AG20443 (cell line): ENCODE data around the gene ACTG2.
"Not testable (repeated sequence)": the region's sequence is repeated elsewhere in the genome, so short reads cannot be mapped to it uniquely, and the experiment has no call there.

ENCODE experiments used
- DNase-seq: peaks from one replicate; pipeline ENCODE4 v3.0.0; 2012; ENCODE audit warnings: low spot score, mixed read lengths

The ACTG2 gene

GRCh38 chr2:73892631-73893329 lies at the start of gene ACTG2:
Gene ACTG2 (plus strand): TSS chr2:73893008. CDS start chr2:73901312, 8,304 bp downstream.
- DNase-seq: no peak

DNA sequence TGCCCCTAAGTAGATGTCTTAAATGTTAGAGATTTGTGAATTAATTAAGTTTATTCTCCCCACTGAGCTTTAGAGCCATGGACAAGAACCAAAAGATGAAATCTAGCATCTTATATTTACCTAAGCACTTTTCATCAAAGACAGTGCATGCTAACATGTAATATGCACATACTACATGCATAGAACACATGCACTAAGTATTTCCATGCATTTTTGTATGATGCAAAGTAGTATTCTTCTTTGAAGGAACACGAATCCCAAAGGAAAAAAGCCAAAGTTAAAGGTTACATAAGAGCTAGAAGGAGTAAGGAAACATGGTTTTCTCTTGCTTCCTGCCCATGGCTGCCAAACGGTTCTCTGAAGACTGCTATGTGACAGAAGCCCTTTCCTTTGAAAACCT lies 48.7 kb upstream of the ACTG2 start:
- no peak for DNase-seq

DNA sequence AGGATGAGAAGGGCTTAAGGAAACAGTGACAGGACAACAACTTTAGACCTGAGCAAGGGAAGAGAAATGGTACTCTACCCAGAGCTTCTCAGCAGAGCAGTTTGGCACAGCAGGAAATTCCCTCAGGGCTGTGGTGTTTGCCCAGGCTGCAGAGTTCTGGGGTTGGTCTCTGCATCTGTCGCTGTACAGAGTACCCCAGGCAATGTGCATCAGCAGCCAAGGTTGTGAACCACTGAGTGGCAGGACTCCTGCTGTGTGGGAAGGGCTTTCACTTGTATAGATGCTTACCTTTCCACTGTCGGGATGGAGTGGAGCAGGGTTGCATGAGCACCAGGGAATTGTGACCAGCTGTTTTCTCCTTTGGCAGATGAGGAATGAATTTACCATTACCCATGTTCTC lies 42.8 kb upstream of the ACTG2 start:
- no peak for DNase-seq

DNA sequence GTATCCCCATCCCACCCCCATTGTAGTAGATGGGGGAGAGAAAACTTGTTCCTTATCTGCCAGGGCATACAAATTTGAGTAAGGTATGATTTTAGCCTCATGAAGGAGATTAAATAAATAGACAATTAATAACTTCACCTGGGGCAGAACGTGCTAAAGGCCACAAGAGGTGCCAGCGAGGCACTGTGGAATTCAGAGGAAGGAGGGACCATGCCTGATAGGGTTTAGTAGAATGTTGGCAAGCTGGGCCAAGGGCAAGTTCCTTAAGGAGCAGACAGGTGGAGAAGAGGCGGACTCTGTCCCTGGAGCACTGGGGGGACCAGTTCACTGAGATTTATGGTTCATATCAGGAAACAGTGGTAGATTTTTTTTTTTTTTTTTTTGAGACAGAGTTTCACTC lies 41.5 kb upstream of the ACTG2 start:
- no peak for DNase-seq

- peak; percentile 72 for DNase-seq
Measured at GRCh38 chr2:73852020-73852419, 40.8 kb upstream of the ACTG2 start.

DNA sequence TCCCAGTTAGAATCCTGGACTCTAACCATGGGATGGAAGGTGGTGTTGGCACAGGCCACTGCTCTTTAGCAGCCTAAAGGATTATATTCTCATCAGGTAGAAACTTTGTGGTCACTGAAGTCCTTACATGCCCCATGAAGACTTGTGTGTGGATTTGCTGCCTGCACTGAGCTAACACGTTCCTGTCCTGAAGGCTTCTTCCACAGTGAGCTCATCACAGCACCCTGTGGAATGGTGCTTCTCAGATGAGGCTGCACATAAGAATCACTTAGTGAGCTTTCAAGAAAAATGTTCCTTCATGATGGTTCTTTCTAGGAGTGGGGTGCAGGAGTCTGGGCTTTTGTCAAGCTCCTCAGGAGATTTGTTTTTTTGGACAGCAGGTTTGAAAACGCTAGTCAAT lies 37.3 kb upstream of the ACTG2 start:
- no peak for DNase-seq

- DNase-seq: peak; percentile 52
Measured at GRCh38 chr2:73856214-73856613, 36.6 kb upstream of the ACTG2 start.

DNA sequence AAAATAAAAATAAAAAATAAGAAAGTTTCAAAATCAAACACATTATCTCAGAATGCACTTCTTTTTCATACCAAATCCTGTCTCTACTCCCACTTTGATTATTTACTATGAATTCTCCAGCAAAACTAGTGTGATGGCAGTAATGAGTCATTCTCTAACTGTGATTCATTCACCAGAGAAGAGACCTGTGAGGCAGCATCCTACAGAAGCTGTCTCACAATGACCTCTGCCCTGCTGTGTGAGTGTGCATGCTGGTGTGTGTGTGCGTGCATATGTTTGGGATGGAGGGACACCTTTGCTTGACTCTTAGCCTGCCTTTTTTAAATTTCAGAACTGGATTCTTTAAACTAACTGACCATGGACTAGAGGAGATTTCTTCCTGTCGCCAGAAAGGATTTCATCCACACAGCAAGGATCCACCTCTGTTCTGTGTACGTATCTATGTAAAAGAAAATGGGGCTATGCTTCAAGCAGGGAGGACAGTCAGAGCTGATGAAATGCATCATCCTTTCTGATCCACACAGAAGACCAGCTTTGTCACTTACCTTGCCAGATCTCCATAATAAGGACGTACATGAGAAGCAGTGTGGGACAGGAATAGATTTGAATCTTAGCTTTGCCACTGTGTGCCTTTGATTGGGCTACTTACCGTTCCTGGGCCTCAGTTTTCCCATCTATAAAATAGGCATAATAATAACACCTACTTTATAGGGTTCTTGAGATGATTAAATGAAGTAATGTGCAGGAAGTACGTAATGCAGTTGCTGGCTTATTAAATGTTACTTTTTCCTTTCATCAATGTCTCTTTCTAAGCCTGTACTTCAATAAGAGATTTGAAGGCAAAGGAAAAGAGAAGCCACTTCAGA lies 32.9 kb upstream of the ACTG2 start:
- DNase-seq: peak; percentile 79

DNA sequence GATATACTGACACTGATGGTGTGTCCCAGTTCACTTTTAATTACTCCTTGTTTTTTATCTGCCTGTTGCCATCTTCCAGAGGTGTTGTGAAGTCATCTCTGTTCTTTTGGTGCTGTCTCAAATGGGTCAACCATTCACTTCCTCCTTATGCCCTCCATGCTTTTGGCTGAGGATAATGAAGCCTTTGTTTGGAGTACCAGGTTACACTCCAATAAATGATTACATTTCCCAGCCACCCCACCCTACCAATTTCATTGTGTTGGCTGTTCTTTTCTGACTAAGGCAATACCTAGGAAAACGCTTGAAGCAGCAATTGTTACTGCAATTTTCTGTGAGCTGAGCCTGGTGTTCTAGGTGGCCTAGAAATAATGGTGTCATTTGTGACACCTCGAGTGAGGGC lies 29.8 kb upstream of the ACTG2 start:
- no peak for DNase-seq

- DNase-seq: no peak
Measured at GRCh38 chr2:73868204-73868978, 24.4 kb upstream of the ACTG2 start.

DNA sequence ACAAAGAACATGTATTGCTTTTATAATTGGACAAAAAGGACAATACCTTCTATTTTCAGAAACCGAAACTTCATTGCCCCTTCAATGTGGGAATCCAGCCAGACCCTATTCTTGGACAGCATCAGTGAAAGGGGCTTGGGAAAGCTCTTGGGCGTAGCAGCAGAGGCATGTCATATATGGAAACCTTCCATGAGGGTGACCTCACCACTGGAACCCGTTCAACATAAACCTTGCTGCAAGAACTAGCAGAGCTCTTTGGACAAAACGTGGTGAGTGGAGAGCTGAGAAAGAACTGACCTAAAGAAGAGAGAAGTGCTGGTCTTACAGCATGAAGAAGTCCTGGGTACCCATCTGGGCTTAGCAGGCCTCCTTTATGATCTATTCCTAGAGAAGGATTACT lies 22.7 kb upstream of the ACTG2 start:
- peak; percentile 83 for DNase-seq

DNA sequence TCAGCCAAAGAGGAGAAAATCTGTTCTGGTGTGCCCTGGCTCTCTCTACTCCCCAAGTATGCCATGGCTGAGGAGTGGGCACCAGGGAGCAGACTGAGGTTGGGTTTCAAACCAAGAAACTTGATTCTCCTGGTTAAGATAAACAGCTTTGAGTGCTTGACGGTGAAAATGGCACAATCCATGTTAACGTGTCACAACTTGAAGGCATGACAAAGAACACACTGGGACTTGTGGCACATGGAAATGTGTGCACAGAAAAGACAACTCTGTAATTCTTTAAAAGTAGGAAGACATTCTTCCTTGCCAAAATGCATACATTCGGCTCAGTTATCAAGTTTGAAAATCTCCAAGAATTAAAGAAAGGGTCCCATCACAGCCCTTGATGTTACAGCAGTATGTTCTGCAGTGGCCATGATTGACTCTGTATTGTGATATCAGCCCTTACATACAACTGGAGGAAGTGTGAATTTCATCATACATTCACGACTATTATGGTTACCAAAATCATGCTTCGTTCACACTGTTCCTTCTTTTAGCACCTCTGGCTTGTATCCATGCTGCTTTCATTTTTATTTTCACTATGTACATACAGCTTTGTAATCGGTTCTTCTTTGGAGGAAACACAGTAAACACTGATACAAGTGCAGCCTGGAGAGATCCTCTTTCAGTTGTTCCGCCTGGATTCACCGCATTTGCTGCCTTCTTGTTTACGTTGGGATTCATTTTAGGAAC lies 15.6 kb upstream of the ACTG2 start:
- DNase-seq: no peak

GRCh38 chr2:73877984-73878383 lies 14.8 kb upstream of the ACTG2 start:
- not testable (repeated sequence) for DNase-seq

GRCh38 chr2:73885406-73885805 lies 7.4 kb upstream of the ACTG2 start:
- DNase-seq: no peak

DNA sequence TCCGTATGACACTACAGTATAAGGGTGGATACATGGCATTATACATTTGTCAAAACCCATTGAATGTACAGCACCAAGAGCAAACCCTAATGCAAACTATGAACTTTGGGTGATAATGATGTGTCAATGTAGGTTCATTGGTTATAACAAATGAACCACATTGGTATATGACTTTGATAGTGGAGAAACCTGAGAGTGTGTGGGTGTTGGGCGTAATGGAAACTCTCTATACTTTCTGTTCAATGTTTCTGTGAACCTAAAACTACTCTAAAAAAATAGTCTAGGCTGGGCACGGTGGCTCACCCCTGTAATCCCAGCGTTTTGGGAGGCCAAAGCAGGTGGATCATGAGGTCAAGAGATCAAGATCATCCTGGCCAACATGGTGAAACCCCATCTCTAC lies 6.5 kb upstream of the ACTG2 start:
- no peak for DNase-seq

- DNase-seq: not testable (repeated sequence)
Measured at GRCh38 chr2:73887596-73888353, 5.0 kb upstream of the ACTG2 start.

DNA sequence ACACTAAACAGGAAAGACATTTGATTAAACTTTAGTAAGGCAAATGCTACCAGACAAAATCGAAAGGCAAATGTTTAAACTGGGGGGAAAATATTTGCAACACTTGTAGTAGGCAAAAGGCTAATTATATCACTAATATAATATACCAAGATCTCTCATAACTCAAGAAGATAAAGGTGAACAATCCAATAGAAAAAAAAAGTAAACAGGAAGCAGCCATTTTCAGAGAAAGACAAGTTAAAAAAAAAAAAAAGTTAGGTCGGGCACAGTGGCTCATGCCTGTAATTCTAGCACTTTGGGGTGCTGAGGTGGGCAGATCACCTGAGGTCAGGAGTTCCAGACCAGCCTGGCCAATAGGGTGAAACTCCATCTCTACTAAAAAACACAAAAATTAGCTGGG lies 4.4 kb upstream of the ACTG2 start:
- no peak for DNase-seq

- DNase-seq: no peak
Measured at GRCh38 chr2:73889206-73889605, 3.6 kb upstream of the ACTG2 start.

DNA sequence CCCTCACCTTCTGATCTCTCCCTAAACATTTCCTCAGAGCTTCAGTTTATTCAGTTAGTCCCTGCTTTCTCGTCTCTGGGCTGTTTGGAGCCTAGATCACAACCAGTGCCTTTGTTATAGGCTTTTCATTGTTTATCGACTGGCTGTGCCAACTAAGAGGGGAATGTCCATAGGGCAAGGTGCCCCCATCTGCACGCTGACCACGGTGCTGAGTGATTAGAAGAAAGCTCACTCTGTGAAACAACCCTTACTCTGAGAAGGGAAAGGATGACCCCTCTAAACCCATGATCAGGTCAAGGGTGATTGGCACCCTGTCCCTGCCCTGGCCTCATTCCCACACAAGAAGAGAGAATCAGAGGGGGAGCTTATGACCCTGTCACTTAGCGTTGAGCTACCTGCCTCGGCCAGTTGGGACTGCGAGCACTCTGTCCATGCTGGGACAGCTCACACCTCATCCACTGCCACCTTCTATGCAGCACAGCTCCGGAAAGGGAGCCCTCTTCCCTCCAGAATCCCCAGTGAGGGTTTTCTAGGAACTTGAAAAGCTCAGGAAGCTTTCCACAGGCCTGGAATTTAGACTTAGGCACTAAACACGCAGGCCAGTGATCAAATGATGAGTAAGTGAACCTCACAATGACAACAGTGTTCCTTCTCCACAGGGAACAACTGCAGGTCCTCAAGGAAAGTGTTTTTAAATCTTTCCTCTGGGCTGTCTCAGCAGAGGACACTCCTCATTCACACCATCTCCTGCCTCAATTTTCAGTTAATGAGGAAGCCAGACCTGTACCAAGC lies 2.3 kb upstream of the ACTG2 start:
- peak; percentile 33 for DNase-seq

GRCh38 chr2:73891276-73891901 lies 1.4 kb upstream of the ACTG2 start:
- no peak for DNase-seq
